ENCODE measurements around the gene MTG1. TPM values are rescaled to one million over a fixed set of nuclear protein-coding genes. Genes with fewer than 3 reads are reported as not detected.
A peak's percentile ranks its signal among the peaks of the same experiment; 100 is the strongest.
"Not testable (repeated sequence)": the region's sequence is repeated elsewhere in the genome, so short reads cannot be mapped to it uniquely, and the experiment has no call there.

MTG1 gene
- total and polyA plus RNA-seq, 7 donors, result 14.0 to 63.6 (median 27.6) TPM

DNA sequence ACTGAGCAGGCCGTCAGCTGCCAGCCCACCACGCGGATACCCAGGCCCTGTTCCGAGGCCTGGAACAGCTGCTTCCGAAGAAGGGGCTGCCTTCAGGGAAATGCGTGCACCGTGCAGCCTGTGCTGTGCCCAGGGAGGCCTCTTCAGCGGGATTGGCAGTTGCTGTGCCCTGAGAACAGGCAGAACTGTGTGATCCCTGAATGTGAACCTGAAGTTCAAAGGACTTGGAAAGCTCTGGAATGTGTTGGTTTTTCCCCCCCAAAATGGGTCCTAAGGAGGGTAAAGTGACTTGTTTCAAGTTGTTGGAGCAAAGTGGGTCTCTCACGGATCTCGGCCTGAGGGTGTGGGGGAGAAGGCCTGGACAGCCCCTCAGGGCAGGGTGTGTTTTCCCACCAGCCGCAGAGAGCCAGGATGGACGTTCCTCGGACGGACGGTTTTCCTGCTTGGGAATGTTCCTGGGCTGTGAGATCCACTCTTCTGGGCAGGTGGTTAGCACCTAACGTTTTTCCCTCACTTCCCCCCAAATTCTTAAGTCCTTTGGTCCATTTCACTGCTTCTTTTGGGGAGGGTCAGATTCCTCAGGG, 28.4 kb downstream of the MTG1 start:
- intact Hi-C loops (cut with DNase I), result no loop called here
- H3K4me3 ChIP-seq, result no peak overlapping the region

DNA sequence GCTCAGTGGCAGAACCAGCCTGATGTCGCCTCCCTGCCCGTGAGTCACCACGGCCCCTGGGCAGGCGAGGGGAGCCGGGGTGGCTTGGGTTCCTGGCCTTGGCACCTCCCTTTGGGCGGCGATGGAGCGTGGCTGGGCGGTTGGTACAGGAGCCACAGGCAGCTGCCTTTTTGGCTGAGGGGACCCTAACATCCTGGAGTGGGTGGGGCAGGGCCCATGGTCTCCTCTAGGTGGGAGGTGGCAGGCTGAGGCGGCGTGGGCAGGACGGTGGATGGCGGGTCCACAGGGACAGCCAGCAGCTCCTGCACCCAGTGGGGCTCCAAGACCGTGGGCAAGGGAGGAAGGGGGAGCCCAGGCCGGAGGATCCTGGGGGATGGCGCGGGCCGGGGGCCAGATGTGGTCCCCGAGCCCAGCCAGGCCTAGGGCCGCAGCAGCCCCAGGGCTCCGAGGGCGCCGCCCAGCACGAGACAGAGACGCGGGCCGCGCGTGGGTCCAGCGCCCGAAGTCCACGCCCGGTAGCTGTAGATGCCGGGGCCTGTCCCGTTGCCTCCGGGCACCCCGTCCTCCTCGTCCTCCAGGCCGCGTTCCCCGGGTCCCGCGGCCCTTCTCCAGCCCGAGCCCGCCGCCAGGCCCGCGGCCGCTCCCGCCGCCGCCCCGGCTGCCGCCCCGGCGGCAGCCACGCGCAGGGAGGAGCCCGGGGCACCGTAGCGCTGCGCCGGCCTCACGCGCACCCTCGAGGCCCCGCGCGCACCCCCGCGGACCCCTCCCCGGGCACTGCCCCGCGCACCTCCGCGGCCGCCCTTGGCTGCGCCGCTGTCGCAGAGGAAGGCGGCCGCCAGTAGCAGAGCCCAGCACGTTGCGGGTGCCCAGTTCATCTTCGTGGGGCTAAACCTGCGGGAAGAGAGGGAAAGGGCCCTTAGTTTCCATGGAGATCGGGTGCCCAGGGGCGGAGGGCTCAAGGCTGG, 29.1 kb downstream of the MTG1 start:
- Histone ChIP-seq H3K9me3 (no peaks in the 10 kb centered on the region), H3K27me3 (peaks cover 6 to 18% (median 9%) of the 10 kb centered on the region in 3 donors), H3K36me3 (peaks cover 13 to 31% (median 17%) of the 10 kb centered on the region in 4 donors), H3K4me1 (peaks cover 0 to 10% (median 8%) of the 10 kb centered on the region in 4 donors), H3K4me3 (peak overlapping the region in 2 of 4 donors; percentile 15 to 25), H3K27ac (no peak overlapping the region)
- TF ChIP-seq POLR2AphosphoS5 (IDR thresholded peaks at IDR 0.05), result no peak
- TF ChIP-seq, protein P1, sequence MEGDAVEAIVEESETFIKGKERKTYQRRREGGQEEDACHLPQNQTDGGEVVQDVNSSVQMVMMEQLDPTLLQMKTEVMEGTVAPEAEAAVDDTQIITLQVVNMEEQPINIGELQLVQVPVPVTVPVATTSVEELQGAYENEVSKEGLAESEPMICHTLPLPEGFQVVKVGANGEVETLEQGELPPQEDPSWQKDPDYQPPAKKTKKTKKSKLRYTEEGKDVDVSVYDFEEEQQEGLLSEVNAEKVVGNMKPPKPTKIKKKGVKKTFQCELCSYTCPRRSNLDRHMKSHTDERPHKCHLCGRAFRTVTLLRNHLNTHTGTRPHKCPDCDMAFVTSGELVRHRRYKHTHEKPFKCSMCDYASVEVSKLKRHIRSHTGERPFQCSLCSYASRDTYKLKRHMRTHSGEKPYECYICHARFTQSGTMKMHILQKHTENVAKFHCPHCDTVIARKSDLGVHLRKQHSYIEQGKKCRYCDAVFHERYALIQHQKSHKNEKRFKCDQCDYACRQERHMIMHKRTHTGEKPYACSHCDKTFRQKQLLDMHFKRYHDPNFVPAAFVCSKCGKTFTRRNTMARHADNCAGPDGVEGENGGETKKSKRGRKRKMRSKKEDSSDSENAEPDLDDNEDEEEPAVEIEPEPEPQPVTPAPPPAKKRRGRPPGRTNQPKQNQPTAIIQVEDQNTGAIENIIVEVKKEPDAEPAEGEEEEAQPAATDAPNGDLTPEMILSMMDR (IDR thresholded peaks at IDR 0.05), result no peak
- no peak for TF ChIP-seq POLR2A (IDR thresholded peaks at IDR 0.05)
- no peak for TF ChIP-seq EP300 (IDR thresholded peaks at IDR 0.05)
- WGBS, 2 donors, result 14 to 20% methylated on average over 88 of the region's 88 CpGs
- intact Hi-C loops (cut with DNase I), result no loop called here
- no peak for DNase-seq

More for the DNA sequence above, 28.4 kb downstream of the MTG1 start:
- no peaks in the 10 kb centered on the region for H3K9me3 ChIP-seq
- H3K4me1 ChIP-seq, result peaks cover 0 to 10% (median 8%) of the 10 kb centered on the region in 4 donors
- no peak for TF ChIP-seq POLR2AphosphoS5 (IDR thresholded peaks at IDR 0.05)
- TF ChIP-seq POLR2A (IDR thresholded peaks at IDR 0.05), result no peak
- TF ChIP-seq EP300 (IDR thresholded peaks at IDR 0.05), result no peak
- TF ChIP-seq, protein P1 (IDR thresholded peaks at IDR 0.05), result no peak
- peaks cover 6 to 18% (median 9%) of the 10 kb centered on the region in 3 donors for H3K27me3 ChIP-seq
- DNase-seq, result no peak
- 87 to 89% methylated on average over 16 of the region's 16 CpGs for WGBS, 2 donors
- peaks cover 13 to 35% (median 17%) of the 10 kb centered on the region in 4 donors for H3K36me3 ChIP-seq
- H3K27ac ChIP-seq, result no peak overlapping the region

DNA sequence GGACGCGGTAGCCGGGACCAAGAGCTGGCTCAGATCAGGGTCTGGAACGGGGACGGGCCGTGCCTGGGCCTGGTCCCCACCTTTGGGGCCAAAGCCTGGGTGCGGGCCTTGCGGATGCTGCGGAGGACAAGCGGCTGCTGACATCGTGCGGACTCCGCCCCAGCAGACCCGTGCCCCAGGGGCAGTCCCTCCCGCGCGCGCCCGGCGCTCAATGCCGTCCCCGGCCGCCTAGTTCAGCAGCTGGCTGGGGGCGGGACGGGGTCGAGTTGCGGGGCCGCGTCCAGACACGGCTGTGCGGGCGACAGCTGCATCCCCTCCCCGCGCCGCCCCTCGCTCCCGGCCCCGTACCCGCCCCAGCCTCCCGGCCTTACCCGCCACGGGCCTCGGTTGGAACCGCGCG, 30.1 kb downstream of the MTG1 start:
- intact Hi-C loops (cut with DNase I); H3K27ac ChIP-seq; H3K9me3 ChIP-seq; DNase-seq; H3K4me3 ChIP-seq: not testable (repeated sequence)
- H3K4me1 ChIP-seq, result peaks cover 0 to 10% (median 8%) of the 10 kb centered on the region in 4 donors
- 20 to 32% methylated on average over 13 to 20 of the region's 46 CpGs for WGBS, 2 donors
- peaks cover 10 to 22% (median 14%) of the 10 kb centered on the region in 4 donors for H3K36me3 ChIP-seq
- peaks cover 6 to 18% (median 9%) of the 10 kb centered on the region in 3 donors for H3K27me3 ChIP-seq

DNA sequence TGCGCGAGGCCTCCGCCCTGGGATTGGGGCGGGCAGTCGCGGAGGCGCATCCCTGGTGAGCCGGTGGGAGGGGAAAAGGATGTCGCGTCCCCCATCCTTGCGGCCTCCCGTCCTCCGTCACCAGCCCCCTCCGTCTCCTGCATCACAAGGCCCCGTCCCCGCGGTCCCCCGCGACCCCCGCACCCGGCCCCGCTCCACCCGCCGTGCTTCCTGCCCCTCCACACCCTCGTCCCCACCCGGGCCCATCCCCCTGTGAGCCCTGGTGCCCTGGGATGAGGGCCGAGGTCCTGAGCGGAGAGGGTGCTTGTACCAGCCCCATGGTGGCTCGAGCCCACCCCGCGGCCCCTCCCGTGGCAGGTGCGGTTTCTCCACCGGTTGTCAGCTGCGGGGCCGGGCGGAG, 30.6 kb downstream of the MTG1 start, which contains the start of gene SPRN:
SPRN (minus strand) TSS at position 25 of the 400 bp plus-strand sequence. CDS start 944 bp downstream, outside the sequence.
- H3K27me3 ChIP-seq, result peaks cover 6 to 18% (median 9%) of the 10 kb centered on the region in 3 donors
- DNase-seq; H3K27ac ChIP-seq; H3K9me3 ChIP-seq; intact Hi-C loops (cut with DNase I): not testable (repeated sequence)
- 6 to 26% methylated on average over 13 to 17 of the region's 37 CpGs for WGBS, 2 donors
- peak within 1 kb of the TSS in 2 of 4 donors; percentile 15 to 25 for H3K4me3 ChIP-seq
- H3K4me1 ChIP-seq, result peaks cover 0 to 10% (median 8%) of the 10 kb centered on the region in 4 donors
- peaks cover 5 to 17% (median 9%) of the 10 kb centered on the region in 4 donors for H3K36me3 ChIP-seq

DNA sequence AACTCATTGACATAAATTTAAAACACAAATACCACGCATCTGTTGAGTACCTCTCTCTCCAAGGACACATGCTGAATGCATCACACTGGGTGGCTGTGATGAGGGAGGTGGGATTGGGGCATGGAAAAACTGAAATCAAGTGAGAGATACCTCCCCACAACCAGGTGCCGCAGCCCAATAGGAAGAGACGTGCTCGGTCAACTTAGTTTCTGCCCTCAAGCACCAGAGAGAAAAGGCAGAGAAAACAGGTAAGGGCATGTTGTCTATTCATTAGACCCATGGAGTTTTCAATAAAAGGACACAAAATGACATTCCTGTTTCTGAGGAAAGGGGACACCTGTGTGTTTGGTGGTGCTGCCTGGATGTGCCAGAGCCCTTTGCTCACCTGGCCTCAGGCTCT, 35.6 kb downstream of the MTG1 start:
- H3K4me3 ChIP-seq; H3K36me3 ChIP-seq; H3K9me3 ChIP-seq; DNase-seq; H3K27me3 ChIP-seq; intact Hi-C loops (cut with DNase I); H3K27ac ChIP-seq; H3K4me1 ChIP-seq: not testable (repeated sequence)
- 90% methylated on average over 4 of the region's 4 CpGs for WGBS, 2 donors

DNA sequence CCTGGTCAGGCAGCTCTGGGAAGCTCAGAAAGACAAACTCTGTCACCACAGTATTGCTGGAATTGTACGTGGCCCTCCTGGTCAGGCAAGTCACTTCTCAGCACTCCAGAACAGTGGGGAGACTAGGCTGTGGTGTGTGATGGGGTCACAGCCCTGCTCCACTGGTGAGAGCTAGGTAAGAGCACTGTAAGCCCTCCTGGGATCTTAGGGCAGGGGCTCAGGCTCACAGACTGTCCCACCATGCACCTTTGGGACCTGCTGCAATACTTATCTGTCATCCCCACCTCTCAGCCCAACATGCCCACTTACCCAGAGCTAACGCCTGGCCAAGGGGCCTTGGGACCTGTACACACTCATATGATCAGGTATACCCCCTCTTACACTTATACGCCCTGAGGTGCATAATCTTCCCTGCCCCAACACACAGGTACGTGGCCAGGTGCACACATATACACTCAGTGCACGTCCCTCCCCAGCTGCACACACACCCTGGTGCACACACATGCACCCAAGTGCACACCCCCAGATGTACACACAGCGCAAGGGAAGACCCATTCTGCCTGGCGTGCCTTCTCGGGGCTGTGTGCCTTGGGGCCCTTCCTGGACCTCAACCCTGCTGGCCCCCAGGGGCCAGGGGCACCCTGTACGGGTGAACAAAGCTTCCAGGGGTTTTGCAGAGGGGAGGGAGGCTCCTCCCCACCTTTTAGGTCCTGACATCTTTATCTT, 38.1 kb downstream of the MTG1 start:
- H3K27me3 ChIP-seq; H3K27ac ChIP-seq; H3K36me3 ChIP-seq; DNase-seq; H3K4me1 ChIP-seq; H3K4me3 ChIP-seq; intact Hi-C loops (cut with DNase I); H3K9me3 ChIP-seq: not testable (repeated sequence)
- 46 to 74% methylated on average over 6 of the region's 9 CpGs for WGBS, 2 donors

DNA sequence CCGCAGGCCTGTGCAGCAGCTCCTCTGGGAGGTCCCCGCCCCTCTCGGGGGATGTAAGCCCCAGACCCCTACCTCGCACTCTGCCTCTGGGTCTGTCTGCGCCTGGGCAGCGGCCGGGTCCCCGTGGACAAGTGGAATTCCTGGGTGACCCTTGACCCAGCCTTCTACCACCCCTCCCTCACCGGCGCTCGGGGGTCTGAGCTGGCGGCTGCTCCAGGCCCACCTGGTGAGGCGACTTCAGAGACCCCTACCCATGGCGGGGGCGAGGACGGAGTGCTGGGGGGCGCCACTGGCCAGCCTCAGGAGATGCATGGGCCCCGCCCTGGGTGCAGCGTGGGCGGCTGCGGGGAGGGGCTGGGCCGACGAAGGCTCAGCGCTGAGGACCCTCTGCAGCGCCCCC, 38.8 kb downstream of the MTG1 start:
- intact Hi-C loops (cut with DNase I); H3K9me3 ChIP-seq; H3K27me3 ChIP-seq; H3K4me3 ChIP-seq; H3K27ac ChIP-seq; DNase-seq; H3K36me3 ChIP-seq; H3K4me1 ChIP-seq: not testable (repeated sequence)
- 76 to 84% methylated on average over 8 to 19 of the region's 25 CpGs for WGBS, 2 donors

Measured in sigmoid colon (tissue), 7 donors.